Measurements from ENCODE around the gene PDE4D.

PDE4D gene

DNA sequence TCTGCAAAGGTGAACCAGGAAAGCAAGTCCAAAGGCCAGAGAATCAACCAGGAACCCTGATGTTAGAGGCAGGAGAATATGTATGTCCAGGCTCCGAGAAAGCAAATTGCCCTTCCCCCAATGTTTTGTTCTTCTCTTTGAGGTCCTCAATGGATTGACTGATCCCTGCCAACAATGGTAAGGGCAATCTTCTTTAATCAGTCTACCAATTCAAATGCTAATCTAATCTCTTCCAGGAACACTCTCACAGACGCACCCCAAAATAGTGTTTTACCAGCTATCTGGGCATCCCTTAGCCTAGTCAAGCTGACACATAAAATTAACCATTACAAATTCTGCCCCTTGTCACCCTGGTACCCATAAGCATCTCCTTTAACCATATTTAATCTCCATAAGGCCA, 912.6 kb downstream of the PDE4D start:
- Mint-ChIP-seq H3K4me3 (no peak overlapping the region), H3K4me1 (no peaks in the 10 kb centered on the region), H3K9me3 (no peaks in the 10 kb centered on the region), H3K27ac (peak overlapping the region; percentile 3), H3K36me3 (peaks cover 76% of the 10 kb centered on the region), H3K27me3 (no peaks in the 10 kb centered on the region)
- no peak for DNase-seq
- CTCF ChIA-PET, result no interaction called here

DNA sequence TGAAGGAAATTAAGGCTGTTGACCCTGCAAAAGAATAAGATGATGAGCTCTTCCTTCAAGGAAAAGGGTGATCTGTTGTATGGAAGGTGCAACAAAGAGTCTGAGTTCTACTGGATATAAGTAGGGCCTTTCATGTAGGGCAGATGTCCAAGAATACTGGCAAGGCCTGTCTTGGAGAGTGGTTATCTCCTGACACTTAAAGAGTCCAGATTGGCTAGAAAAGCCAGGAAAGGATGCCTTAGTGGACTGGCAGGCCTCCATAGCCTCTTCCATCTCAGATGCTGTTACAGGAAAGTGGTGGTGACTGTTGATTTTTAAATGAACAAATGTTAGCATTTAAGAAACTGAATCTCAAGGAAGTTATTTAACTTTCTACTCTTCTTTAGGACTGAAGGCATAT, 914.4 kb downstream of the PDE4D start:
- CTCF ChIA-PET, result no interaction called here
- H3K36me3 Mint-ChIP-seq, result peaks cover 77% of the 10 kb centered on the region

DNA sequence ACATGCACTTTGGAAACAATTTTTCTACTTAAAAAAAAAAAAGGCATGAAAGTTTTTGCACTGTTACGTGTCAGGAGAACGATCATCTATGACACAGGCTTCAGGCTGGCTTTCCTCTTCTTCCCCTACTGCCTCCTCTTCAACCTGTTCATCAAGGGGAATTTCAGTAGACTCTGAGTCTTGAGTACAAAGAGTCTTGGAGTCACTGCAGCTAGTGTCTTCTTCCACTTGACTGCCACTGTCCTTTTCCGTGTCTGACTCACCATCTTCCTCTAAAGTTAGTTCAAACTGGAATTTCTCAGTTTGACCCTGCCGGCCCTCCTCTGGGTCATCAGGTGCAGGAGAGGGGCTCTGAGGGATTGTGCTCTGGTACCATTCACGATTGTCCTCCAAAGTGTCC, 918.9 kb downstream of the PDE4D start:
- Mint-ChIP-seq H3K36me3 (peaks cover 69% of the 10 kb centered on the region), H3K27ac (peak overlapping the region; percentile 58), H3K9me3 (no peaks in the 10 kb centered on the region), H3K4me1 (peaks cover 3% of the 10 kb centered on the region), H3K4me3 (no peak overlapping the region), H3K27me3 (no peaks in the 10 kb centered on the region)
- DNase-seq, result no peak
- CTCF ChIA-PET, result interaction anchor here (0.8 to 2.3 kb wide), 4 partner anchors 9 to 213 kb away, joined by 4 to 5 read pairs (median 4); no protein-coding TSS in a partner anchor

More for the DNA sequence above, 914.4 kb downstream of the PDE4D start:
- H3K4me1 Mint-ChIP-seq, result peaks cover 3% of the 10 kb centered on the region
- no peaks in the 10 kb centered on the region for H3K9me3 Mint-ChIP-seq
- no peaks in the 10 kb centered on the region for H3K27me3 Mint-ChIP-seq
- H3K4me3 Mint-ChIP-seq, result no peak overlapping the region
- no peak overlapping the region for H3K27ac Mint-ChIP-seq
- no peak for DNase-seq

DNA sequence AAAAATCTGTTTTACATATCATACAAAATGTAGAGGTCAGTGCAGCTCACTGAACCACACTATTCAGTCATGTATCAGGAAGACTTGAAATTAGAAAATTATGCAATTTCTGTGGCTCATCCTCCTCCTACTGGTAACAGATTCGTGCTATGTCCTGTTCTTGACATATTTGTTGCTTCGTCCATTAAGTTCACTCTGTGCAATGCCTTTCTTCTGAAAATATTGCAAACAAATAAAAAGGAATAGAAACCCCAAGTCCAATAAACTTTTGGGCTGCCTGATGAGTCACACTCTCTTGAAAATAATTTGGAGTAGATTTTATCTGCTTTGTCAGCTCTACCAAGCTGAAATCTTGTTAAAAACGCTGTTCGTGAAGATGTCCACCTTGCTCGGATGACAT, 919.4 kb downstream of the PDE4D start:
- no peak overlapping the region for H3K4me3 Mint-ChIP-seq
- DNase-seq, result no peak
- H3K36me3 Mint-ChIP-seq, result peaks cover 69% of the 10 kb centered on the region
- no peaks in the 10 kb centered on the region for H3K27me3 Mint-ChIP-seq
- no peaks in the 10 kb centered on the region for H3K9me3 Mint-ChIP-seq
- peaks cover 3% of the 10 kb centered on the region for H3K4me1 Mint-ChIP-seq
- CTCF ChIA-PET, result interaction anchor here (2.3 kb wide), 1 partner anchor 8 kb away, joined by 5 read pairs; no protein-coding TSS in a partner anchor
- H3K27ac Mint-ChIP-seq, result no peak overlapping the region

DNA sequence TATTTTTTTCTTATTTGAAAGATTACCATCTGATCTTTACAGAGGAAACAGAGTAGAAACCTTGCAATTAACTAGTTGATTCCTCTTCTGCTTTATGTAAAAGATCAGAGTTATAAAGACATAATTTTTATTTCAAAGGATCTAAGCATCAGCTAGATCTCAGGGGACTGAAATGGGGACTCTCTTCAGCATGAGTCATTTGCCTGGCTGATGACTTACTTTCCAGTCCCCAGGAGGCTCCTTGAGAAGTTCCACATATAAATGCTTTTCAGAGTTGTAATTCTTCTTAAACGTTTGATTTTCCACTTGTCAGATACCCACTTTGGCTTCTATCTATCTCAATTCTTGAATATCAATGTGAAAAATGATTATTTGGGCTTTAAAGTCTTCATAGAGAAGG, 921.2 kb downstream of the PDE4D start:
- CTCF ChIA-PET, result no interaction called here
- peaks cover 63% of the 10 kb centered on the region for H3K36me3 Mint-ChIP-seq
- DNase-seq, result no peak

DNA sequence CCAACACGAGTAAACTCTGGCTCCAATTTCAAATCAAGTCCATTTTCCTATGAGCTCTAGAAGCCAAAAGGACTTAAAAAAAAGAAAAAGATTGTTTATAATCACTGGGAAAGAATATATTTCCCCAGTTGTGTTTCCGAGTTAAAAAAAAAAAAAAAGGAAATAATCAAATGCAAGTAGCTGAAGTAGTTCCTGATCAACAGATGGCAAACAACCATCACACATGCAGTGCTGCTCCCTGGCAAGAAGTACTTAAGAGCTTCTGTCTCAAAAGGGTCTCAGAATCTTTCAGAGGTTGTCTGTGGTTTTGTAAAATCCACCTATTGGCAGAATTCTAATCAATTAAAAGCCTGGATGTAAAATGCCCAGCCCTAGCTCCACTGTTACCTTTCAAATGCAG, 922.8 kb downstream of the PDE4D start:
- DNase-seq, result no peak
- no peak overlapping the region for H3K4me3 Mint-ChIP-seq
- H3K27me3 Mint-ChIP-seq, result no peaks in the 10 kb centered on the region
- CTCF ChIA-PET, result interaction anchor here (0.7 to 2.4 kb wide), 3 partner anchors 202 to 363 kb away, joined by 3 to 5 read pairs (median 4); no protein-coding TSS in a partner anchor
- no peaks in the 10 kb centered on the region for H3K9me3 Mint-ChIP-seq
- peaks cover 4% of the 10 kb centered on the region for H3K4me1 Mint-ChIP-seq
- no peak overlapping the region for H3K27ac Mint-ChIP-seq
- H3K36me3 Mint-ChIP-seq, result peaks cover 47% of the 10 kb centered on the region

More for the DNA sequence above, 921.2 kb downstream of the PDE4D start:
- Mint-ChIP-seq H3K9me3 (no peaks in the 10 kb centered on the region), H3K4me3 (no peak overlapping the region), H3K4me1 (peaks cover 4% of the 10 kb centered on the region), H3K27ac (no peak overlapping the region), H3K27me3 (no peaks in the 10 kb centered on the region)

DNA sequence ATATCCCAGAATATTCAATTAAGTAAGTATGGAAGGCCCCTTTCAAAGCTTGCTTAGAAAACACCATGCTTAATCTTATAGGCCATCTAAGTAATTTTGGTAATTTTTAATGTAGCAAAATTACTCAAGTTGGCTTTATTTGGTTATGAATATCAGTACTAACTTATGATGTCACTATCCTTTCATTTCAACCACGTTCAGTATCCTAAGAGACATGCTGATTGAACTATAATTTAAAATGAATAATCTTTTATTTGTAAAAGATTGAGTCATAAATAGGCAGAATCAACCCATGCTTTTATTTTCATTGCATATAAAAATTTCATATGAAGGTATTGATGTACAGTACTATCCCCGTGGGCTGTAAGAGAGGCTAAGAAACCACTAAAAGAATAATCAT, 923.7 kb downstream of the PDE4D start:
- Mint-ChIP-seq H3K27ac (no peak overlapping the region), H3K27me3 (no peaks in the 10 kb centered on the region), H3K4me3 (no peak overlapping the region), H3K36me3 (peaks cover 41% of the 10 kb centered on the region), H3K9me3 (no peaks in the 10 kb centered on the region), H3K4me1 (peaks cover 4% of the 10 kb centered on the region)
- CTCF ChIA-PET, result interaction anchor here (1.7 to 2.4 kb wide), 2 partner anchors 203 to 205 kb away, joined by 4 to 5 read pairs; no protein-coding TSS in a partner anchor
- no peak for DNase-seq

DNA sequence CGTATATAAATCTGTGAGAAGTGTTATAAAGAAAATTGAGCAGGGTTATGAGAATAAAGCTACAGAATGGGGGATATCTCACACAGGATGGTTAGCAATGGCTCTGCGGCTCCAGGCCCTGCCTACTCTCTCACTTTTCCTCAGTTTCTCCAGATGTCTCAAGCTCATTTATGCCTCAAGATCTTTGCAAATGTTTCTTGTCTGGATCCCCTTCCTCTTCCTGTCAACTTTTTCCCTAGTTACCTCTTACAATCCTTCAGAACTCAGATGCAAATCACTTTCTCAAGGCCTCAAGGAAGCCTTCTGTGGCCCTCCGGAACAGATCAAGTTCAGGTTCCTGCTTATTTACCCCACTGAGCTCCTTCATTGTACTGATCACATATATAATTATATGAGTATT, 924.3 kb downstream of the PDE4D start:
- Mint-ChIP-seq H3K4me3 (no peak overlapping the region), H3K4me1 (peaks cover 2% of the 10 kb centered on the region), H3K27me3 (no peaks in the 10 kb centered on the region), H3K9me3 (no peaks in the 10 kb centered on the region), H3K27ac (no peak overlapping the region), H3K36me3 (peaks cover 35% of the 10 kb centered on the region)
- DNase-seq, result no peak
- CTCF ChIA-PET, result interaction anchor here (1.7 to 2.4 kb wide), 2 partner anchors 204 to 205 kb away, joined by 4 to 5 read pairs; no protein-coding TSS in a partner anchor

DNA sequence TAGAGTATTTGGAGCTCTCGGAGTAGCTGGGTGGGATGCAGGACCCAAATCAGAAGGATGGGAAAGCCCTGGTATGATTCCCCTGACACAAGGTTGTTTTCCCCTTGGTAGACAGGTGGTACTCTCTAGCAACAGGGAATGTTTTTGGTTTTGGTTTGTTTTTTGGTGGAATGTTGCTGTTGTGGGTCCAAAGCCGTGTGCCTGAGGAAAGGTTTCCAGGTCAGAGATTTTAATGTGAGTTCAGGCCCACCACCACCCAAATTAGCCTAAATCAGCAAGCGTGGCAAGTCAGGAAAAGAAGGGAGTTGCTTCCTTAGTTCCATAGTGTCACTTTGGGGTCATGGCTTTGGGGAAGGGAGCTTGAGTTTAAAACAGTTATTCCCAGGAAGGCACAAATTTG, 925.2 kb downstream of the PDE4D start:
- peak overlapping the region; percentile 22 for H3K27ac Mint-ChIP-seq
- H3K27me3 Mint-ChIP-seq, result no peaks in the 10 kb centered on the region
- H3K4me3 Mint-ChIP-seq, result no peak overlapping the region
- no peaks in the 10 kb centered on the region for H3K9me3 Mint-ChIP-seq
- DNase-seq, result no peak
- peaks cover 28% of the 10 kb centered on the region for H3K36me3 Mint-ChIP-seq
- peaks cover 2% of the 10 kb centered on the region for H3K4me1 Mint-ChIP-seq
- CTCF ChIA-PET, result interaction anchor here (1.7 kb wide), 1 partner anchor 206 kb away, joined by 4 read pairs; no protein-coding TSS in a partner anchor

DNA sequence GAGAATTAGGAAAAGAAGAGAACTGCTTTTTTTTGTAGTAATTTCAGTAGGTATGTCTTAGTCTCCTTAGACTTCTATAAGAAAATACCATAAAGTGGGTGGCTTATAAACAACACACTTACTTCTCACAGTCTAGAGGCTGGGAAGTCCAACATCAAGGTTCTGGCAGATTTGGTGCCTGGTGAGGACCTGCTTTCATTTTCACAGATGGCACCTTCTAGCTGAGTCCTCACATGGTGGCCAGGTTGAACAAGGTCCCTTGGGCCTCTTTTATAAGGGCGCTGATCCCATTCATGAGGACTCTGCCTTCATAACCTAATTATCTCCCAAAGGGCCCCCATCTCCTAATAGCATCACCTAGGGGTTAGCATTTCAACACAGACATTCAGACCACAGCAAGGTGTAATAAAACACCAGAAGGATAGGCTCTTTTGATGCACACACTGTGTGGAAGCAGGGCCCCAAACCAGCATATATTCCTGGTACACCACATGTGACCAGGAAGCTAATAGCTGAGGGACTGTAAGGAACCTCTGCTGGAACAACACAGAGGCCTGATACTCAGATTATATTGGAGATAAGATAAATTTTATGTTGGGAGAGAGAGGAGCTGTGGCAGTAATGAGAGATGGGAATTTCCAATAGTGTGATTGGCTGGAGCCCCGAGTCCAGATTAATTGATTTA, 925.8 kb downstream of the PDE4D start:
- Mint-ChIP-seq H3K27ac (peak overlapping the region; percentile 22), H3K36me3 (peaks cover 23% of the 10 kb centered on the region), H3K4me3 (no peak overlapping the region), H3K9me3 (no peaks in the 10 kb centered on the region), H3K4me1 (peaks cover 2% of the 10 kb centered on the region), H3K27me3 (no peaks in the 10 kb centered on the region)
- CTCF ChIA-PET, result interaction anchor here (1.7 kb wide), 1 partner anchor 207 kb away, joined by 4 read pairs; no protein-coding TSS in a partner anchor
- no peak for DNase-seq

DNA sequence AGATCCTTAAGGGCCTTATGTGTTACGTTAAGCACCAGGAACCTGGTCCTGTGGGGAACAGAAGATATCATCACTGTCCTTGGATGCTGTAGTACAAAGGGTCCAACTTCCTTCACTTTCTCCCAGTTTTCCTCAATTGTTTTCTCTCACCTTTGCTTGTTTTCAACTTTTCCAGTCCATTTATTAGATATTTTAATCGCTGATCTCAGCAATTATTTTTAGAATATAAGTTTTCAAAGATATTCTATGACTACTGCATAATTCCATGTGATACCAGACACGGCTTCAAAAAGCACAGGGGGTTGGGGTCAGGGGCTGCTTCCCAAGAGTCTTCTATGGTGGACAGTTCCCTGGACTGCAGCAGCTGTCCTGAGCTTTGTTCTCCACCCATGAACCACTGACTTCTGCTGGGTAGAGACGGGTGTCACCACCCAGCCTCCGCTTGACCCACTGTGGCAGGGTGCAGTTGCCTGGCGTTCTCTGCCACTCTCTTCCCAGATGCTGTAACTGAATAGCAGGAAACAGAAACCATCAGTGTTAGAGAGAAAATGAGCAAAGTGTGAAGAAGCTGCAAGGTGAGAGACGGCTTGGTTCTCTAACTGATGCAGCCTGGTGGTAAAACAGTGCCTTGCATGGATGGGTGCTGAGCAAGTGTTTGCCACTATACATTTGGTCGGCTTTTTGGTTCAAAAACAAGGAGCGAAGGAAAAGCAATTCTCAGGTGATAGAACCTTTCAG, 927.7 kb downstream of the PDE4D start:
- Mint-ChIP-seq H3K9me3 (no peaks in the 10 kb centered on the region), H3K27ac (no peak overlapping the region), H3K4me1 (peaks cover 2% of the 10 kb centered on the region), H3K36me3 (peaks cover 9% of the 10 kb centered on the region), H3K4me3 (no peak overlapping the region), H3K27me3 (no peaks in the 10 kb centered on the region)
- DNase-seq, result no peak
- CTCF ChIA-PET, result interaction anchor here (0.7 to 1.2 kb wide), 2 partner anchors 9 to 208 kb away, joined by 3 to 5 read pairs; no protein-coding TSS in a partner anchor

DNA sequence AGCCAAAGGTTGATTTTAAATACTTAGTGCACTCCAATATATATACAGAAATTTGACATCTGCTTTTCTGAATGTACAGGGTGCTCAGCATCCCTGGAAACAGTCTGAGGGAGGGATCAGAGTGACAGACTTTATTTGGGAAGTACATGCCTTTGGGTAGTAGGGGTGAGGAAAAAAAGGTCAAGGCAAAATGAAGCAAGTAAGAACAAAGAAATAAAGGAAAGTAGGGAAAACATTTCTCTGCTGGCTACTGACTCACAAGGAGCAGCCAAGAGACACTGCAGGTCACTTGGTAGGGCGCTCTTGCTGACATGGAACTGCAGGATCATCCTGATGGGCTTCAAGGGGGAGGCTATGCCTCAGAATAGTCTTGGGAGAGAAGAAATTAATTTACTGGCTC, 929.7 kb downstream of the PDE4D start:
- H3K27ac Mint-ChIP-seq, result no peak overlapping the region
- no peaks in the 10 kb centered on the region for H3K27me3 Mint-ChIP-seq
- CTCF ChIA-PET, result no interaction called here
- H3K9me3 Mint-ChIP-seq, result no peaks in the 10 kb centered on the region
- H3K4me1 Mint-ChIP-seq, result peaks cover 2% of the 10 kb centered on the region
- DNase-seq, result no peak
- no peak overlapping the region for H3K4me3 Mint-ChIP-seq
- peaks cover 1% of the 10 kb centered on the region for H3K36me3 Mint-ChIP-seq

DNA sequence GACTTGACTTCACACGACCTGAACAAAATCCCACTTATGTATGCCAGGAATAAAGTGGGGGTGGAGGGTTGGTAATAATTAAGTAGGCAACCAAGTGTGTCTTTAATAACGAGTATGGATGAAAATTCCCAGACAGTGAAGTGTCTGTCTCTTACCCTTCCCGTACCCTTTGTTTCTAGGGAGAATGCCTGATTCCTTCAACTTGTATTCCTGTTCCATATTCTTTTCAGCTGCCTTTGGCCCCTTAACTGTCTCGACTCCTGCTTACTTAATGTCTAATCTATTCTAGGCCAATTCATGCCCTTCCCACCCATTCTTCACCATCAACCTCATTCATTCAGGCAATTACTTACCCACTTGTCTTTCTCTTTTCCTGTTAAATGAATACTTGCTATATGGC, 930.2 kb downstream of the PDE4D start:
- no peak overlapping the region for H3K4me3 Mint-ChIP-seq
- DNase-seq, result no peak
- H3K36me3 Mint-ChIP-seq, result peaks cover 1% of the 10 kb centered on the region
- H3K27me3 Mint-ChIP-seq, result no peaks in the 10 kb centered on the region
- no peak overlapping the region for H3K27ac Mint-ChIP-seq
- no peaks in the 10 kb centered on the region for H3K9me3 Mint-ChIP-seq
- CTCF ChIA-PET, result no interaction called here
- peaks cover 2% of the 10 kb centered on the region for H3K4me1 Mint-ChIP-seq

DNA sequence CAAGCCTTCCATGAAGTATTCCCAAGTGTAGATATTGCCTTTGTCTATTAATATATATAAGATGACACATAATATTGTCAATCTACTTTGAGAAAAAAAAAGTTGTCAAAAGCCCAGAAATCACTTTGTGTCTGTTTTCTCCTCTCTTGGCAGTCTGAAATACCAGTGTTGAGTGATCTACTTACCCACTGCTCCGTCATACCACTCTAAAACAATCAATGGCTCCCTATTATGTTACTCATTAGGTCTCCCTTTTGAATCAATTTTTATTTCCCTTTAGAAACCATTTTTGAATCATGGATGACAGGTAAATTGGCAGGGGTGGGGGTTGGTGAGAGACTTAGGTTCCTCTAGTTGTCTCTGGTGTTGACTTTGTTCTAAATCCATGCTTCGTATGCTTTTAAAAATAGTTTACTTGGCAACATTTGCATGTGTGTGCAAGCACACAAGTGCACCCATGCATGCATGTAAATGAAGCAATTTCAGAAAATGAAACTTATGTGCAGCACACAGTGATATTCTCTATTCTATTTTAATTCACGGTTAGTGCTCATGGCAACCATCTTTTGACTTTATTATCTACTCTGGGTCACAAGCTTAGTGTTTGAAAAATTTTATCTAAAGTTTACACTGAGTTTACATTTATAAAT, 931.8 kb downstream of the PDE4D start:
- Mint-ChIP-seq H3K4me1 (no peaks in the 10 kb centered on the region), H3K4me3 (no peak overlapping the region), H3K27me3 (no peaks in the 10 kb centered on the region), H3K9me3 (no peaks in the 10 kb centered on the region), H3K36me3 (no peaks in the 10 kb centered on the region), H3K27ac (no peak overlapping the region)
- DNase-seq, result no peak
- CTCF ChIA-PET, result no interaction called here

All from activated naive CD4-positive, alpha-beta T cell treated with anti-CD3 and anti-CD28 coated beads, Interleukin-2, amount 10 ng/mL, durations not matched to agents 7 days and 5 days (primary cell).